DOHH2 (cell line): ENCODE data around the gene DLX3.

Source experiments
- H3F3A ChIP-seq: fragments of 200-600 bp; sonication (generic), shearing (Covaris generic); 2 replicates; pipeline ENCODE4 v1.6.0; 2016; ENCODE audit warnings: antibody characterized with exemption, mild to moderate bottlenecking; ENCODE audit not compliant: control insufficient read depth, insufficient read depth
- H3K27ac ChIP-seq: fragments of 200-600 bp; sonication (generic); 2 replicates; pipeline ENCODE4 v1.5.1; 2014; ENCODE audit warnings: low read depth, mild to moderate bottlenecking, low read length, moderate library complexity
- H3K27me3 ChIP-seq: fragments of 200-600 bp; sonication (generic); 2 replicates; pipeline ENCODE4 v1.6.1; 2014; ENCODE audit warnings: mild to moderate bottlenecking, low read length, mixed read lengths; ENCODE audit not compliant: control insufficient read depth
- H3K36me3 ChIP-seq: fragments of 200-600 bp; sonication (generic); 2 replicates; pipeline ENCODE4 v1.6.1; 2014; ENCODE audit warnings: mild to moderate bottlenecking, low read length, moderate library complexity, mixed read lengths; ENCODE audit not compliant: control insufficient read depth
- H3K4me1 ChIP-seq: fragments of 200-600 bp; sonication (generic); 2 replicates; pipeline ENCODE4 v1.6.1; 2014; ENCODE audit warnings: mild to moderate bottlenecking, low read length, mixed read lengths; ENCODE audit not compliant: control insufficient read depth
- H3K4me2 ChIP-seq: fragments of 200-600 bp; sonication (generic); 2 replicates; pipeline ENCODE4 v1.6.0; 2014; ENCODE audit warnings: mild to moderate bottlenecking, low read length, moderate library complexity
- H3K4me3 ChIP-seq: fragments of 200-600 bp; sonication (generic); 2 replicates; pipeline ENCODE4 v1.5.1; 2014; ENCODE audit warnings: mild to moderate bottlenecking, low read length, mixed read lengths
- H3K79me2 ChIP-seq: fragments of 200-600 bp; sonication (generic); 2 replicates; pipeline ENCODE4 v1.6.1; 2014; ENCODE audit warnings: mild to moderate bottlenecking, low read length, mixed read lengths; ENCODE audit not compliant: control insufficient read depth
- H3K9me2 ChIP-seq: fragments of 200-600 bp; sonication (generic); replicated peaks from 2 replicates; pipeline ENCODE4 v1.6.1; 2014; ENCODE audit warnings: mild to moderate bottlenecking, low read length, mixed read lengths; ENCODE audit not compliant: control insufficient read depth
- H3K9me3 ChIP-seq: fragments of 200-600 bp; sonication (generic); 2 replicates; pipeline ENCODE4 v1.6.1; 2014; ENCODE audit warnings: antibody characterized with exemption, low read length, mixed read lengths; ENCODE audit not compliant: control insufficient read depth, insufficient read depth
- H4K20me1 ChIP-seq: fragments of 200-600 bp; sonication (generic); 2 replicates; pipeline ENCODE4 v1.6.0; 2014; ENCODE audit warnings: low read depth, mild to moderate bottlenecking, antibody characterized with exemption, low read length, moderate library complexity; ENCODE audit not compliant: control insufficient read depth, insufficient read depth
- CTCF ChIP-seq: fragments of 200-600 bp; sonication (generic); IDR thresholded peaks from one replicate; pipeline ENCODE4 v1.5.1; 2014; ENCODE audit warnings: antibody characterized with exemption, mild to moderate bottlenecking, low read depth, low read length; ENCODE audit not compliant: poor library complexity, severe bottlenecking
- EZH2phosphoT487 ChIP-seq: fragments of 200-600 bp; sonication (generic); IDR thresholded peaks from 2 replicates; pipeline ENCODE4 v1.6.1; 2017; ENCODE audit warnings: borderline replicate concordance, mild to moderate bottlenecking, antibody characterized with exemption, low read length, moderate library complexity, mixed read lengths

DLX3 gene

GRCh38 chr17:49962599-49963308, 32.3 kb downstream of the DLX3 start:
- Histone ChIP-seq H3K79me2 (no peaks in the 10 kb centered on the region), H3K27me3 (peaks cover 25% of the 10 kb centered on the region), H3K27ac (no peak overlapping the region), H3K9me3 (no peaks in the 10 kb centered on the region), H3K4me2 (no peak overlapping the region), H3K4me3 (no peak overlapping the region), H4K20me1 (no peaks in the 10 kb centered on the region), H3K9me2 (no peaks in the 10 kb centered on the region), H3F3A (peaks cover 2% of the 10 kb centered on the region; the same call in 1 of the 2 replicates), H3K36me3 (no peaks in the 10 kb centered on the region), H3K4me1 (no peaks in the 10 kb centered on the region)
- TF ChIP-seq EZH2phosphoT487 (no peak), CTCF (no peak)

- Histone ChIP-seq H3K27ac (no peak overlapping the region), H3K9me3 (no peaks in the 10 kb centered on the region), H3K27me3 (peaks cover 9% of the 10 kb centered on the region; the same call in 1 of the 2 replicates), H3F3A (no peaks in the 10 kb centered on the region), H3K4me2 (no peak overlapping the region), H3K9me2 (no peaks in the 10 kb centered on the region), H3K4me3 (no peak overlapping the region), H4K20me1 (no peaks in the 10 kb centered on the region), H3K36me3 (no peaks in the 10 kb centered on the region), H3K79me2 (no peaks in the 10 kb centered on the region), H3K4me1 (no peaks in the 10 kb centered on the region)
- TF ChIP-seq EZH2phosphoT487 (no peak), CTCF (no peak)
These were observed 35.7 kb downstream of the DLX3 start for GRCh38 chr17:49959183-49959935.

- Histone ChIP-seq H4K20me1 (no peaks in the 10 kb centered on the region), H3F3A (no peaks in the 10 kb centered on the region), H3K4me2 (no peak overlapping the region), H3K27me3 (peaks cover 9% of the 10 kb centered on the region; the same call in 1 of the 2 replicates), H3K9me2 (no peaks in the 10 kb centered on the region), H3K9me3 (no peaks in the 10 kb centered on the region), H3K4me1 (no peaks in the 10 kb centered on the region), H3K4me3 (no peak overlapping the region), H3K27ac (no peak overlapping the region), H3K79me2 (no peaks in the 10 kb centered on the region), H3K36me3 (no peaks in the 10 kb centered on the region)
- TF ChIP-seq CTCF = no peak
- no peak for TF ChIP-seq EZH2phosphoT487
These were observed 36.3 kb downstream of the DLX3 start for GRCh38 chr17:49958723-49959122.
